ENCODE data around the gene NPR2.

NPR2 gene

DNA sequence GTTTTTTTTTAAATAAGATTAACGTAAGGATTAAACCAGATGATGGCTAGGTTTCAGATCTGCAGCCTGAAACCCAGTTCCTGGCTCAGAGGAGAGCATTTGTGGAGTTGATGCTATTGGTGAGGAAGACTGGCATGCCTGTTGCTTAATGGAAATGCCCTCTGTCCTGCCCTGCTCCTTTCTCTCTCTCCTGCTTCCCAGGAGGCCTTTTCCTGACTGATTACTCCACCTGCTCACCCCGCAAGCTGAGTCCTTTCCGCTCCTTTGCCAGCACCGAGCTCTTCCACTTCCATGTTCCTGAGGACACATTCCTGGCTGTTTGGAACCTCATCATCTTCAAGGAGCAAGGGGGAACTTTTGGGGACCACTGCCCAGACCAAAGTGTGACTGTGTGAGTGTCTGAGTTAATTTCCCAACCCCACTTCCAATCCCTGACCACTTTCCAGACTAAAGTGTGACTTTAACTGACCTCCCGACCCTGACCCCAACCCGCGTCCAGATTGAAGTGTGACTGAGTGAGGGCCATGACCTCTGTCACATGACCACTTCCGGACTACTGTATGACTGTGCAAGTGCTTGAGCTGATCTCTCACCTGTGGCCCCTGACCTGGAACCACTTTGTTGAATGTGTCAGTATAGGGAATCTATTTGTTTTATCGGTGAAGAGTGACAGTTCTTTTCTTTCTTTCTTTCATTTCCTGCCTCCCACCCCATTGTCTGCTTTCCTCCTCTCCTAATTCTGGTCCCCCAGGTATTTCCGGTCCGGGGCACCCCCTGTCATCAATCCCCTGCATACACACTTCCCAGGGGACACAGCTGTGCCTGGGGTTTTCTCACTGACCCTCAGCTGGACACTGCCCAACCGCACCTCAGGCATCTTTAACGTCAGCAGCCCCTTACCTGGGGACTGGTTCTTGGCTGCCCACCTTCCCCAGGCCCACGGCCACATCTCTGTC is 43.1 kb downstream of the NPR2 start:
- peak; percentile 1 for DNase-seq

DNA sequence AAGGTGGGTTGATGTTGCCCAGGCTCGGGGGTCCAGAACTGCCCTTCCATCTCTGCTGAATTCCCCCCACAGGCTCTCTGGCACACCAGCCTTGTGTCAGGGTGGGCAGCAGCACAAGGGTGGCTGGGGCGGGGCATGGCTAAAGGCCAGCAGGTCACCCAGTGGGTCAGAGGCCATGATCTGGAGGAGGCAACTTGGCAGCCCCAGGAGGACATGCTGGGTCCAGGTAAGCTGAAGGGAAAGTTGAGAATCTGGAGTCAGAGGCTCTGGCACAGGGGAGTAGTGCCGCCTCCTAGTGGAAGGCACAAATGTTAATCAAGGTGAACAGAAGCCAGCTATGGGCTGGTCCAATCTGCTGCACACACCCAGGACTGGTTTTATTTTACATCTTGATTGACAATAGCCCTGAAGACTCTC is 43.8 kb downstream of the NPR2 start:
- no peak for DNase-seq

DNA sequence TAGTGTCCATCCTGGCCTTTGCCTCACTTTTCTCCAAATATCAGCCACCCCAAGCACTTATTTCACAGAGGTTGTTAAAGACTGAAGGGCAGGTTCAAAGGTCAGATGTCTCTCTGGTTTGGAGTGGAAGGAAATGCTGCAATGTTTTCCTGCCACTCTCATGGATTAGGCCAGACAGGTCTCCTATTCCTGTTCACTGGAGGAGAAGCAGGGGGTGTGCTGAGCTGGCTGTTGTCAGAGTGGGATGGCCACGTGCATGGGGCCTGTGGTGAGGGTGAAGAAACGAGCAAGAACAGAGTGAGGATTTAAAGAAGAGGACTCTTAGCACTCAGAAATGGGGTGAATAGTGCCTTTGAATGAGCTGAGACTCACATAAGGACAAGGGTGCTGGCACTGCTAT is 44.4 kb downstream of the NPR2 start:
- no peak for DNase-seq

DNA sequence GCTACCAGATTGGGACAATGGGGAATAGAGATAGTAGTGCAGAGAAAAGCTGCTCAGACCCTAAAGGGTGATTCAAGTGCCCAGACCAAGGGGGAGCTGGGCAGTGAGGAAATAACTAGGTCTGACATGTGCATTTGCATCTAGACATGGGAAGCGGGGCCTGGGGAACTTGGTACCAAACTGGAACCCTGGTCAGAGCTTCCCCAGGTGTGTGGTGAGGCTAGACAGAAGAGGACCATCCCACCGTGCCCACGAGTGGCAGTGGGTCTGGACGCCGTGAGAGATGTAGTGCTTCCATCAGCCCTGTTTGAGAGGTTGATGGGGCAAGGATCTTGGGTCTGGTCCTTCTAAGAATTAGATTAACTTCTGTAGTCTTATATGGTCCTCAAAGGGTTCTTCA is 45.2 kb downstream of the NPR2 start:
- DNase-seq: no peak

DNA sequence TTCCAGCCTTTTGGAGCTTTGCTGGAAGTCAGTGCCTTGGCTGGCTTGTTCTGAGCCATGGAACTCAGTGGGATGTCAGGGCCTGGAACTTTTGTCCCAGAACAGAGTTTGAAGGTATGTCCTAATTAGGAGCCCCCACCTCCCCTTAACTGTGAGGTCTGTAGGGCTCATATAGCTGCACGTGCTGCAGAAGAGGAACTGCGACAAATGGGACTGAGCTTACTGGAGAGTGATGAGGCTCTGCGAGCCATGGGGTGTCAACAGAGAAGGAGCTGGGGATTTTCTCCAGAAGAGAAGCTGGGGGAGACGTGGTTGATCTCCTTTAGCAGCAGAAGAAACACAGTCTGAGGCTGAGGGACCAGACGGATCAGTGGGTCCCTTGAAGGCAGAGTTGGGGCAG is 48.5 kb downstream of the NPR2 start:
- no peak for DNase-seq

DNA sequence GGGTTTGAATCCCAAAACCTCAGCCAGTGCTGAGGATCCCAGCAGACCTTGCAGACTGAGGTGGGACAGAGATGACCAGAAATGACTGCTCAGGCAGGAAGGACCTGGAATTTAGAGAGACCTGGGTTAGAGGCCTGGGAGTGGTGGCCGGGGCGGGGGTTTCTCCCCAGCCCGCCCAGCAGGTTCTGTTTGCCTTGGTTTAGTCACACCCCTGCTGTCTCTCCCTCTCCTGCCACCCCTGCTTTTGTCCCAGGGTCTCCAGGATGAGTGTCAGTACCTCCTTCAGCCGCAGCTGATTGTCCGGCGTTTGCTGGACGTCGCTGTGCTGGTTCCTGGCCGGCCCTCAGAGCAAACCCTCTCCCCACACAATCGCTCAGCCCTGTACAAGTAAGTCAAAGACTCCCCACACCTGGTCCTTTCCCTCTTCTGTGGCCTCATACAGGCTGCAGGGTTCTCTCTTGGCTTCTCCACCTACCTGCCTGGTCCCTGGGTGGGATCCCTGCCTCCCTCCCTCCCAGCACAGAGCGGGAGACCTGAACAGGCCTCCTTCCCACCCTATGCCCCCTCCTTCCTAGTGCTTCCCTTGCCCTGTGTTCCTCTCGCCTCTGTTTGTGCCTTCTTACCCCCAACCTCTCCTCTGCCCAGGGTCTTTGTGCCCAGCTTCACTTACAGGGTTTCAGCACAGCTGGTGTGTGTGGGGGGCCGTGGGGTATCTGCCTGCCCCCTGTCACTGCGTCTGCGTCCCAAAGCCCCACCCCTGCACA is 49.7 kb downstream of the NPR2 start:
- no peak for DNase-seq

DNA sequence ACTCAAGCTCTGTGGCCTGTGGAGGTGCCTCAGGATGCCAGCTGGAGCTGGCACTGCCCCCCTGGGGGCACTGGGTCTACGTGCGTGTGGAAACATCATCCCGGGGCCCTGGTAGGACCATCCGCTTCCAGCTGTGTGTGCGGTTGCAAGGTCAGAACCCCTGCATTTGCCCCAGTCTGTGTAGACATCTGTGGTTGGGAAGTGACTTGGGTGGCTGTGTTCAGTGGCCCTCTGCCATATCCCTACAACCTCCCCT is 50.2 kb downstream of the NPR2 start:
- DNase-seq: no peak

DNA sequence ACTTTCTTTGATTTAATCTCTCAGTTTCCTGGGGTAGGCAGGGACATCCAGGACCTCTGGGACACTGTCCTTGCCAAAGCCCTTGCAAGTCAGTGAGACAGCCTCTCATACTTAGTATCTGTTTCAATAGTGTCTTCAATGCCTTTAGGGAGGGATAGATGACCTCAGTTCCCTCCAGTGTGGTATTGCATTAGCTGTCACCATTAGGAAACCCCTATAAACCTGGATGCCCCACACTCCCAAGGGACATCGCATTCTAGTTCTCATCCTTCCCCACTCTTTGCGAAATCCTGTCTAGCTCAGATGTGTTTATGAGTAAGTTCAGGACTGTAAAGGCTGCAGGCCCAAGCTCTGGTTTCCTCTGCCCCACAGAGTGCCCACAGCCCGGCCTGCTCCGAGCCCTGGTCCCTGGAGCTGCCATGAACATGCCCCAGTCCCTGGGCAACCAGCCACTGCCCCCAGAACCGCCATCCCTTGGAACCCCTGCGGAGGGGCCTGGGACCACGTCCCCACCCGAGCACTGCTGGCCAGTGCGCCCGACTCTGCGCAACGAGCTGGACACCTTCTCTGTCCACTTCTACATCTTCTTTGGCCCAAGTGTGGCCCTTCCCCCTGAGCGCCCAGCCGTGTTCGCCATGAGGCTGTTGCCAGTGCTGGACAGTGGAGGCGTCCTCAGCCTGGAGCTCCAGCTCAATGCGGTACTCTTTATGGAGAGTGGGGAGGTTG is 50.8 kb downstream of the NPR2 start:
- DNase-seq: no peak

DNA sequence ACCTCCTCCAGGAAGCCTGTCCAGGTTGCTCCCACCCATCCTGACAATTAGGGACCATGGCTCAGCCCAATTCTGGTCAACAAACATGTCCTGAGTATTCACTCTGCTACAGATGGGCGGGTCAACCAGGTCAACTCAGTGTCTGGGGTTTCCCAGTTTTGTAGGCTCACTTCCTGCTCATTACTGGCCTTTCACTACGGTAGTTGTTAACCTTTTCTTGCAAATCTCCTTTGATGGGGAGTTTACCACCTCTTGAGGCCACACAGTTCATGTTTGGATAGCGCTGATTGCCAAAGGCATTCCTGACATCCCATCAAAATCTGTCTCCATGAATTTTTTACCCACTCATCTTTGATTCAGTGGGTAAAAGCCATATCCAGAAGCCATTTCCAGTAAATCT is 51.4 kb downstream of the NPR2 start:
- no peak for DNase-seq

DNA sequence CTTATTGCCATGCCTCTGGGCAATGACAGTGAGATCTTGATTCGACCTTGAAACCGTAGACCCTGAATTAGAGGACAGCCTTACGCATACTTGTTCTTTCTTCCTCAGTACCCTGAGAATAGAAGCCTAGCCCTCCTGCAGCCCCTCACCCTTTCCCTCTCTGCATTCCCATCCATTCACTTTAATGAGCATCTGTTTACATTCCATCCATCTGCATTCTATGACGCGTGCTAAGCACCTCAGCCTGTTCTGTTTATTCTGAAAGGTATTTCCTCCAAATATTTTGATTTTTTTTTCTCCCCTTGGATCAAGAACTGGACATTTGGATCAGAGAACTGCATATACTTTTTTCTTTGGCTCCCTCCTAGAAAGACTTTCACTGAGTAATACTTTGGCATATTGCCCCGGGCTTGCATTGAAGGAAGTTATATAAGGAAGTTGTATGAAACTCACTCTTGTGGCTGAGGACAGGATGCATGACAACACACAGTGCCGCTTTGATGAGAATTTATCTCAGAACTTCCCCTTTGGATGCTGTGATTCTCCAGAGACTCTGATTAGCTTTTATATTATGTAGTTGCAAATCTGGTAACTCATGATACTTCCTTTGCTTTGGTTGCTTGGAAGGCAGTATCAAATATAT is 53.4 kb downstream of the NPR2 start:
- no peak for DNase-seq

DNA sequence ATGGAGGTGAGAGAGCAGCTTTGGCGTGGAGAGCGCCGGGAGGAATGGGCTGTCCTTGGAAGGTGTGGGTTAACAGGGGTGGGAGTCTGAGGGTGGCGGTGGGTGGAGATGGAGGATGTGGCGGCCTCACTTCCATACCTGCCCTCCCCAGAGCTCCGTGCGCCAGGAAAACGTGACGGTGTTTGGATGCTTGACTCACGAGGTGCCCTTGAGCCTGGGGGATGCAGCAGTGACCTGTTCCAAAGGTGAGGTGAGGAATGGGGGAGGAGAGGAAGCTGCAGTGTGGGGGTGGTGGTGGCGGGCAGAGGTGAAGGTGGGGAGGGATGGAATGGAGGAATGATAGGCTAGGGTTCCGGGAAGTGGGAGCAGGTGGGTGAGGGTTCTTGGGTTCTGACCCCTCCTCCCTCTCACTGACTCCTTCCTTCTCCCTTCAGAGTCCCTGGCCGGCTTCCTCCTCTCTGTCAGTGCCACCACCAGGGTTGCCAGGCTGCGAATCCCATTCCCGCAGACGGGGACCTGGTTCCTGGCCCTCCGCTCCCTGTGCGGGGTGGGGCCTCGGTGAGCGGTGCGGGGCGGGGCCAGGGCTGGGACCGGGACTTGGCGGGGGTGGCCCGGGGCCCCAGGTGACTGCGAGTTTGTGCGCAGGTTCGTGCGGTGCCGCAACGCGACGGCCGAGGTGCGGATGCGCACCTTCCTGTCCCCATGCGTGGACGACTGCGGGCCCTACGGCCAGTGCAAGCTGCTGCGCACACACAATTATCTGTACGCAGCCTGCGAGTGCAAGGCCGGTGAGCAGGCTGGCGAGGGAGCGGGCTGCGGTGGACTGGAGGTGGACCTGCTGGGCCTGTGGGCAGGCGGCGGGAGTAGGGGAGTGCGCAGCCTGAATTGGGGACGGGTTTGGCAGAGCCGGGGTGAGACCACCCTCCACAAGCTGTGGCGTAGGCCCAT is 54.7 kb downstream of the NPR2 start:
- no peak for DNase-seq

DNA sequence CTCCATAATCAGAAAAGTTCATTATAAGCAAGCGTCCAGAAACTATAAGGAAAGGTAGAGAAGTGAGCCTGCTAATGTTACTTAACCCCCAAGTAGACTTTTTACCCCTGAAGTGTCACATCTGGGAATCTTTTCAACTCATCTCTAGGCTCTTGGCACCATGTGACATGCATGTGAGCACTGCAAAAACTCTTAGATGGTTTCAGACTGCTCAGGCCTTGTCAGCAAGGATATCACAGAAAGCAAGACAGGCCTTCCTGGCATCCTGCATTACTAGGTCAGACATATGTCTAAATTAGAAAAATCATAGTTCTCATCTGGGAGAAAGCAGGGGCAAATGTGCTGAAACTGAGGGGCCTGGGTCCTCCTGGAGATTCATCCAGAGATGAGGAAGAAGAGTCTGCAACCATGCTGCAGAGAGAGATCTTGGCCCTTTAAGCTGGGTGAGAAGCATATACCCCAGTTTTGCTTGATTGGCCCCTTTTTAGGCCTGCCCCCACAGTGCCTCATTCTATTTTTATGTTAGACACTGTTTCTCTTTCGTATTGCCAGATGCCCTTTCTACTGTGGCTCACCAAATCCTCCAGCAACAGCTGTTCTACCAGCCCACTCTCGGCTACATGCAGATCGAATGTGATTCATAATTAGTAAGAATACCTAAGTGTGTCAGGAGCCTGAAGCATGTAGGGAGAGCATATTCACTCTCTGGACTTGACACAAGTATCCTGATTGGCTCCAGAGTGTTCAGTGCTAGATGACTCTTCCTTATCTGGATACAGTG is 56.6 kb downstream of the NPR2 start:
- DNase-seq: peak; percentile 66

DNA sequence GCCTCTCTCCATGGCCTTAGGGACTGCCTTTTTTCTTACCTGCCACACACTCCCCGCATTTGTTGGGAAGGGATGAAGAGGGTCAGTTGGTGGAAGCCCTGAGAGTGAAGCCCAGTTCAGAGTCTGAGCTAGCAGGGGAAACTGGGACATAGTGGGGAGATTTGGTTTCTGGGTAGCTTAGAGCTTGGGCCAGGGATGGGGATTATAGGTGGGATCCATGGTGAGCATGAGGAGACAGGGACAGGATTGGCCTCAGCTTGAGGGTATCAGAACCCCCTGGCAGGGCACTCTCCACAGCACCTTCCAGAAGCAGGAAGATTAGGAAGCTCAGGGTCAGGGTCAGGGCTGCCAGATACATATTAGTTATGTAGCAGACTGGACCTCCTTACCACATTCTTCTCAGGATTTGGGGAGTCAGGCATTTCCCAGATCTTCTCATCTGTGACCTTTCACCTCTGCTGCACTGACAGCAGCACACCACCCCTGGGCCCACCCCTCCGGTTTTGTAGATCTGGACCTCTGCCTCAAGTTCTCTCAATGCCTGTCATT is 61.0 kb downstream of the NPR2 start:
- DNase-seq: no peak

DNA sequence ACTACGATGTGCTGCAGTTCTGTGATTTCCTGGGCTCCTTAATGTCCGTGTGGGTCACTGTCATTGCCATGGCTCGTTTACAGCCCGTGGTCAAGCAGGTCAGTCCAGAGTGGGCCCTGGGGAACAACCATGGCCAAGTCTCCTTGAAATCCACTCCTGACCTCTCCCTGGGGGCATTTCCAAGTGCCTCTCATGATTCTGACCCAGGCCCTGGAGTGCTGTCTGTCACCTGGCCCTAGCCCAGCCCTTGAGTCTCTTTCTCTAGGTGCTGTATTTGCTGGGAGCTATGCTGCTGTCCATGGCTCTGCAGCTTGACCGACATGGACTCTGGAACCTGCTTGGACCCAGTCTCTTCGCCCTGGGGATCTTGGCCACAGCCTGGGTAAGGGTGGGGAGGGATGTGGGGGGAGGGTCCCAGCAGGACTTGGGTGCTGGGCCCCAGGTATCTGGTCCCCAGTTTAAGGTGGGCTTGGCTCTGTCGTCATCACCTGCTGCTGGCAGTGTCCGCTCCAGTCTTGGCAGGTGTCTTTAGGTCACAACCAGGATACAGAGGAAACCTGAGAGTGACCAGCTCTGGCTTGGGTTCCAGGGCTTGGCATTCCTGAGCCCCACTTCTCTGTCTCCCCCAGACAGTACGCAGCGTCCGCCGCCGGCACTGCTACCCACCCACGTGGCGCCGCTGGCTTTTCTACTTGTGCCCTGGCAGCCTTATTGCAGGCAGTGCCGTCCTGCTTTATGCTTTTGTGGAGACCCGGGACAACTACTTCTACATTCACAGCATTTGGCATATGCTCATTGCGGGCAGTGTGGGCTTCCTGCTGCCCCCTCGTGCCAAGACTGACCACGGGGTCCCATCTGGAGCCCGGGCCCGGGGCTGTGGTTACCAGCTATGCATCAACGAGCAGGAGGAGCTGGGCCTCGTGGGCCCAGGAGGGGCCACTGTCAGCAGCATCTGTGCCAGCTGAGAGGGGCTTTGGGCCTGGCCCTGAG is 61.8 kb downstream of the NPR2 start:
- no peak for DNase-seq

DNA sequence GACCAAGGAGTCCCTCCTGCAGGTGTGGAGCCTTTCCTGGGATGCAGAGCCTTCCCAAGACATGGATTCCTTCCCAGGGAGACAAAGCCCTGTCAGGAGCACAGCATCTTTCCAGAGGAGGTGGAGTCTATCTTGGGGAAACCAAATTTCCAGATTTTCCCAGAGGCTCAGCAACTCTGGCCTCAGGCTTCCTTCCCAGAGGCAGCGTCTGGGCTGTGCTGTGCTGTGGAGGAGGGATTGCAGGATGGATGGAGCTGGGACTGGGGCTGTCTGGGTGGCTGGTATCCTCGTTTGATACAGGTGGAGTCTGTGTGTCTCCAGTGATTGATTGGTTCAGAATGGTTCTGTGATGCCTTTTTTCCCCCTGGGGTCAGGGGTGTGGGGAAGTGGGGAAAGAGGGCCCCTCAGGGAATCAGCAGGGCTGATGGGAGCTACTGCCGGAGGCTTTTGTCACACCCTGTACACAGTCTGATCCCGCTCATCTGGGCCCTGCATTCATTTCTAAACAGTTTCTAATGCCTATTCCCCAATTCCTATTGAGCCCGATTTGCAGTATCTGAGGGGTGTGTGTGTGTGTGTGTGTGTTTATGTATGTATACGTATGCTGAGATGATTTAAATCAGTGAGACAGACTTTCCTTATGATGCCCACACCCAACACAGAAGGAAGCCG is 62.8 kb downstream of the NPR2 start:
- no peak for DNase-seq

DNA sequence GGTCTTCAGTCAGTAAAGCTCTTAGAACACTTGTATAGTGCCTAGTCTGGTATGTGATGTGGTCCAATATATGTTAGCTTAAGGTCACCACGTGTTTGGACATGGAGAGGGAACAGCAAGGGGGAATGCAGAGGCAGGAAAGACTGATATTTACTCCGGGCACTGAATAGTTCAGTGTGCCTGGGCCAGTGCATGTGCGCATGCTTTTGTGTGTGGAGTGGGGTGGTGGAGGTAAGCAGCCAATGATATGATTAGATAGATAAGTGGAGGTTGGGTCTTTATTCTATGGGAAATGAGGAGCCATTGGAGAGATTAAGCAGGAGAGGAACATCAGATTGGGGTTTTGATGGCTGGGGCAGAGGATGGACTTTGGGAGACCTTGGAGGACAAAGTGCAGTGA is 64.8 kb downstream of the NPR2 start:
- DNase-seq: no peak

DNA sequence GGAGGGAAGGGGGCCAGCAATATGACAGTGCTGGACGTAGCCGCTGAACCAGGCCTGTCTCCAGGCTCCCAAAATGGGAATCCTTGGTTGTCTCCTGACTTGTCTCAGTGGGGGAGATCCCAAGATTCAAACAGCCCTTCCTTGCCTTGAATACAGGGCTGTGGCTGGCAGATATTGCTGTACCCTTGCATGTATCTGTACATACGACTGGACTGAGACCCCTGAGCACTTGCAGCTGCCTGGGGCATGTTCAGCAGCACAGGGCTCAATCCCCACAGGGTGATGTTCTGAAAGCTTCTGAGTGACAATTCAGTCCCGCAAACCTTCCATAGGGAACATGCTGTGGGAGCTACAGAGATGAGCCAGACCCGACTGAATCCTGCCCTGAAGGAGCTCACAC is 65.5 kb downstream of the NPR2 start:
- DNase-seq: no peak

DNA sequence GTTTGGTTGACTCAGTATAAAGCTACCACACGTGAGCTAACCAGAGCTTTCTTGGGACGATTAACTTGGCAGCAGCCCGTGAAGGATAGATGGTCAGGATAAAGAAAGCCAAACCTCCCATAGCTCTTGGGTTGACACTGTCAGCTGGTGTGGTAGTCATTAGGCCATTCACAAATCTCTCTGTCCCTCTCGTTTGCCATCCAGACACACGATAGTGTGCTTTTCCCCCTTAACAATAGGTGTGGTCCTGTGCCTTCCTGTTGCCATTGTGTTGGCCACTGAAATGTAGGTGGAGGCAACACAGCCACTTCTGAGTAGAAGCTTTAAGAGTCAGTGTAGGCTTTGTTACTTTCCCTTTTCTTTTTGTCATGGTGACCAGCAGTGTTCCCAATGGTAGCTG is 67.1 kb downstream of the NPR2 start:
- DNase-seq: no peak
